Liver (tissue), 9 donors: ENCODE measurements around the gene TFE3. TPM values are rescaled to one million over a fixed set of nuclear protein-coding genes. Genes with fewer than 3 reads are reported as not detected.

ENCODE experiments used
- DNase-seq: peaks from one replicate; pipeline ENCODE4 v3.0.0-alpha.2; 2017; ENCODE audit warnings: low spot score
- H3K27ac ChIP-seq, 2 donors: one replicate each; pipeline ENCODE4 v1.7.0; 2013; ENCODE audit warnings: inconsistent platforms in 2 of 2, low read length in 2 of 2, control low read depth in 1 of 2, low read depth in 1 of 2, mild to moderate bottlenecking in 1 of 2
- H3K27me3 ChIP-seq, 4 donors: one replicate each; pipeline versions ENCODE4 v1.6.1 to v1.7.0; 2013; ENCODE audit warnings: low read length in 3 of 4, inconsistent platforms in 1 of 4, mild to moderate bottlenecking in 1 of 4, moderate library complexity in 1 of 4; ENCODE audit not compliant: control insufficient read depth in 4 of 4, insufficient read depth in 4 of 4
- H3K36me3 ChIP-seq, 4 donors: one replicate each; pipeline versions ENCODE4 v1.6.1 to v1.7.0; 2013; ENCODE audit warnings: low read length in 3 of 4, mild to moderate bottlenecking in 3 of 4, low read depth in 1 of 4, moderate library complexity in 1 of 4; ENCODE audit not compliant: control insufficient read depth in 4 of 4, insufficient read depth in 3 of 4
- H3K4me1 ChIP-seq, 4 donors: one replicate each; pipeline versions ENCODE4 v1.6.1 to v1.7.0; 2013; ENCODE audit warnings: low read length in 3 of 4, mild to moderate bottlenecking in 3 of 4, moderate library complexity in 1 of 4; ENCODE audit not compliant: control insufficient read depth in 4 of 4, insufficient read depth in 4 of 4
- H3K4me3 ChIP-seq, 3 donors: one replicate each; pipeline versions ENCODE4 v1.6.1 to v1.7.0; 2013; ENCODE audit warnings: low read length in 3 of 3, control low read depth in 1 of 3, low read depth in 1 of 3, mild to moderate bottlenecking in 1 of 3
- H3K9ac ChIP-seq, 2 donors: one replicate each; pipeline ENCODE4 v1.7.0; 2013; ENCODE audit warnings: low read length in 2 of 2, mild to moderate bottlenecking in 2 of 2, moderate library complexity in 2 of 2, control low read depth in 1 of 2, low read depth in 1 of 2
- H3K9me3 ChIP-seq, 4 donors: one replicate each; pipeline versions ENCODE4 v1.6.1 to v1.7.0; 2013; ENCODE audit warnings: low read length in 3 of 4; ENCODE audit not compliant: control insufficient read depth in 4 of 4
- FOXA1 ChIP-seq: IDR thresholded peaks from 2 replicates; pipeline ENCODE4 v1.6.1; 2016; ENCODE audit warnings: antibody characterized with exemption
- HNF4A ChIP-seq, 2 donors: conservative IDR thresholded peaks; 2 replicates each; pipeline ENCODE4 v1.6.1; 2016; ENCODE audit warnings: antibody characterized with exemption in 2 of 2, mild to moderate bottlenecking in 2 of 2
- JUND ChIP-seq, 2 donors: IDR thresholded peaks; 2 replicates each; pipeline ENCODE4 v1.6.1; 2016; ENCODE audit warnings: antibody characterized with exemption in 2 of 2
- NR2F2 ChIP-seq: IDR thresholded peaks from 2 replicates; pipeline ENCODE4 v1.6.1; 2016; ENCODE audit warnings: antibody characterized with exemption
- RAD21 ChIP-seq, 2 donors: IDR thresholded peaks; 2 replicates each; pipeline ENCODE4 v1.6.1; 2016; ENCODE audit warnings: antibody characterized with exemption in 2 of 2, mild to moderate bottlenecking in 2 of 2
- REST ChIP-seq: IDR thresholded peaks from 2 replicates; pipeline ENCODE4 v1.6.1; 2016; ENCODE audit warnings: antibody characterized with exemption, mild to moderate bottlenecking
- RXRA ChIP-seq, 2 donors: IDR thresholded peaks; 2 replicates each; pipeline ENCODE4 v1.6.1; 2017 to 2018; ENCODE audit warnings: antibody characterized with exemption in 2 of 2, mild to moderate bottlenecking in 1 of 2
- SP1 ChIP-seq: IDR thresholded peaks from 2 replicates; pipeline ENCODE4 v1.6.1; 2018; ENCODE audit warnings: antibody characterized with exemption, mild to moderate bottlenecking
- YY1 ChIP-seq: IDR thresholded peaks from 2 replicates; pipeline ENCODE4 v1.6.1; 2016; ENCODE audit warnings: antibody characterized with exemption, mild to moderate bottlenecking
- ZBTB33 ChIP-seq: IDR thresholded peaks from 2 replicates; pipeline ENCODE4 v1.6.1; 2016; ENCODE audit warnings: antibody characterized with exemption
- WGBS: extraction: QIAGEN DNeasy Blood & Tissue Kit; methylation state at CpG from one replicate; pipeline ENCODE4 v1.1.7; 2013; 5-methylcytosine and 5-hydroxymethylcytosine counted together
- polyA plus RNA-seq, 2 donors: library from polyadenylated mRNA; stranded (reverse) in 1 of 2; unstranded in 1 of 2; fragments of 200-250 nt in 1 of 2; fragments of >200 nt in 1 of 2; fragmentation: Nextera tagmentation in 1 of 2; extraction: Ambion mirVana in 1 of 2; gene quantifications; one replicate each; pipeline versions ENCODE4 v1.2.1 to v1.2.3, GENCODE V29; 2013 to 2015
- total RNA-seq, 2 donors: library from RNA; depleted of rRNA; stranded (reverse); fragments of >200 nt; gene quantifications; one replicate each; pipeline ENCODE4 v1.2.3, GENCODE V29; 2014
- TF ChIP-seq, protein P1 (sequence below): IDR thresholded peaks from 2 replicates; pipeline ENCODE4 v1.6.1; 2016; ENCODE audit warnings: antibody characterized with exemption
- donor health status: healthy.
- donor health status: healthy.
- donor health status: healthy.
- donor health status: healthy.
- donor health status: healthy.

TFE3 gene
- total and polyA plus RNA-seq, 4 donors = 8.6 to 22.4 (median 13.3) TPM

- no peak for TF ChIP-seq REST
- no peak for TF ChIP-seq JUND (IDR thresholded peaks at IDR 0.05)
- no peak for TF ChIP-seq RAD21 (IDR thresholded peaks at IDR 0.05)
- no peak for TF ChIP-seq YY1
- TF ChIP-seq RXRA (IDR thresholded peaks at IDR 0.05) = no peak
Measured at GRCh38 chrX:49069038-49069437, 25.9 kb upstream of the TFE3 start (continued).

DNA sequence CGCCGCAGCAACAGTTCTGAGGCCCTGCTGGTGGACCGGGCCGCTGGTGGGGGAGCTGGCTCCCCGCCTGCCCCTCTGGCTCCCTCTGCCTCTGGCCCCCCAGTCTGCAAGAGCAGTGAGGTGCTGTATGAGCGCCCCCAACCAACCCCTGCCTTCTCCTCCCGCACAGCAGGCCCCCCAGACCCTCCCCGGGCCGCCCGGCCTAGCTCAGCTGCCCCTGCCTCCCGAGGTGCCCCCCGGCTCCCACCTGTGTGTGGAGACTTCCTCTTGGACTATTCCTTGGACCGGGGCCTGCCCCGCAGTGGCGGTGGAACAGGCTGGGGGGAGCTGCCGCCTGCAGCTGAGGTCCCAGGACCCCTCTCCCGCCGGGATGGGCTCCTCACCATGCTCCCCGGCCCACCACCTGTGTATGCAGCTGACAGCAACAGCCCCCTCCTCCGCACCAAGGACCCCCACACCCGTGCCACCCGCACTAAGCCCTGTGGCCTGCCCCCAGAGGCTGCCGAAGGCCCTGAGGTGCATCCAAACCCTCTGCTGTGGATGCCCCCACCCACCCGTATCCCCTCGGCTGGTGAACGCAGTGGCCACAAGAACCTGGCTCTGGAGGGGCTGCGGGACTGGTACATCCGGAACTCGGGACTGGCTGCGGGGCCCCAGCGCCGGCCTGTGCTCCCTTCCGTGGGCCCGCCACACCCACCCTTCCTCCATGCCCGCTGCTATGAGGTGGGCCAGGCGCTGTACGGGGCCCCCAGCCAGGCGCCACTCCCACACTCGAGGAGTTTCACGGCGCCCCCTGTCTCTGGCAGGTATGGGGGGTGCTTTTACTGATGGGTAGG lies 24.3 kb upstream of the TFE3 start:
- Histone ChIP-seq H3K27ac (no peak overlapping the region), H3K4me1 (peaks cover 0 to 6% (median 4%) of the 10 kb centered on the region in 4 donors), H3K4me3 (no peak overlapping the region), H3K9me3 (no peaks in the 10 kb centered on the region), H3K9ac (no peak overlapping the region), H3K36me3 (peaks cover 0 to 12% (median 2%) of the 10 kb centered on the region in 4 donors), H3K27me3 (no peaks in the 10 kb centered on the region)
- 96% methylated on average over 41 of the region's 41 CpGs for WGBS
- TF ChIP-seq, protein P1, sequence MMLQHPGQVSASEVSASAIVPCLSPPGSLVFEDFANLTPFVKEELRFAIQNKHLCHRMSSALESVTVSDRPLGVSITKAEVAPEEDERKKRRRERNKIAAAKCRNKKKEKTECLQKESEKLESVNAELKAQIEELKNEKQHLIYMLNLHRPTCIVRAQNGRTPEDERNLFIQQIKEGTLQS = no peak
- TF ChIP-seq JUND (IDR thresholded peaks at IDR 0.05) (no peak), SP1 (no peak), ZBTB33 (no peak), FOXA1 (no peak)
- DNase-seq = no peak

- H3K27me3 ChIP-seq = no peaks in the 10 kb centered on the region
- no peak for TF ChIP-seq REST
- no peak for TF ChIP-seq YY1
- no peak for TF ChIP-seq FOXA1
- TF ChIP-seq NR2F2 = no peak
- no peak for TF ChIP-seq HNF4A (conservative IDR thresholded peaks at IDR 0.05)
- no peak overlapping the region for H3K9ac ChIP-seq
- 81% methylated on average over 9 of the region's 9 CpGs for WGBS
- DNase-seq = no peak
- no peaks in the 10 kb centered on the region for H3K9me3 ChIP-seq
- H3K36me3 ChIP-seq = peaks cover 0 to 12% (median 2%) of the 10 kb centered on the region in 4 donors
- H3K4me1 ChIP-seq = peaks cover 0 to under 1% (median 0%) of the 10 kb centered on the region in 4 donors
- no peak overlapping the region for H3K27ac ChIP-seq
- no peak overlapping the region for H3K4me3 ChIP-seq
Measured at GRCh38 chrX:49066690-49067089, 23.5 kb upstream of the TFE3 start.
